Measurements from ENCODE around the gene SPRED2.

DNA sequence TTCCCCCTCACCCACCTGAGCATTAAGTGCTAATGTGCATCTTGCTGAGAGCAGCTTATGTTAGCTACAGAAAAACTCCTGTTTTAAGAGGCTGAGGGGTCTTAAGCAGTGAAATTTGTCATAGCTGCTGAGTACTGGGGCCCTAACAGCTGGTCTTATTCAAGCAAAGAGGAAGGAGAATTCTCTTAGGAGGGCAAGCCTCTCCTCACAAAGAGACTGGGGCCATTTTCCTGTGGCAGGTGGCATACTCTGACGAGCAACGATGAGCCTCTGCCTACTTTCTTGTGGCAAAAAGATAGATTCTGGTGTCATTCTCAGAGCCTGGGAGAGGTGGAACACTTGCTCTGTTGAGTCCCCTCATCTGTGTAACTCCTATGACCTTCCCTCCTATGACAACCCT is 53.2 kb downstream of the SPRED2 start:
- TF ChIP-seq, protein P1, sequence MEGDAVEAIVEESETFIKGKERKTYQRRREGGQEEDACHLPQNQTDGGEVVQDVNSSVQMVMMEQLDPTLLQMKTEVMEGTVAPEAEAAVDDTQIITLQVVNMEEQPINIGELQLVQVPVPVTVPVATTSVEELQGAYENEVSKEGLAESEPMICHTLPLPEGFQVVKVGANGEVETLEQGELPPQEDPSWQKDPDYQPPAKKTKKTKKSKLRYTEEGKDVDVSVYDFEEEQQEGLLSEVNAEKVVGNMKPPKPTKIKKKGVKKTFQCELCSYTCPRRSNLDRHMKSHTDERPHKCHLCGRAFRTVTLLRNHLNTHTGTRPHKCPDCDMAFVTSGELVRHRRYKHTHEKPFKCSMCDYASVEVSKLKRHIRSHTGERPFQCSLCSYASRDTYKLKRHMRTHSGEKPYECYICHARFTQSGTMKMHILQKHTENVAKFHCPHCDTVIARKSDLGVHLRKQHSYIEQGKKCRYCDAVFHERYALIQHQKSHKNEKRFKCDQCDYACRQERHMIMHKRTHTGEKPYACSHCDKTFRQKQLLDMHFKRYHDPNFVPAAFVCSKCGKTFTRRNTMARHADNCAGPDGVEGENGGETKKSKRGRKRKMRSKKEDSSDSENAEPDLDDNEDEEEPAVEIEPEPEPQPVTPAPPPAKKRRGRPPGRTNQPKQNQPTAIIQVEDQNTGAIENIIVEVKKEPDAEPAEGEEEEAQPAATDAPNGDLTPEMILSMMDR (IDR thresholded peaks at IDR 0.05; ENCODE audit: low read depth, low read length, poor library complexity, severe bottlenecking), result no peak
- no peak for TF ChIP-seq EZH2phosphoT487 (IDR thresholded peaks at IDR 0.05; ENCODE audit: borderline replicate concordance, low read length)
